Measurements from ENCODE around the gene PLA2G6. TPM values are rescaled to one million over a fixed set of nuclear protein-coding genes. Genes with fewer than 3 reads are reported as not detected.
A peak's percentile ranks its signal among the peaks of the same experiment; 100 is the strongest.

Gene PLA2G6
- total and polyA plus RNA-seq, 2 of the 13 experiments (the other 11 are each of a cell fraction or from before 2014, with no cell fraction given), result 4.8 to 11.5 TPM

DNA sequence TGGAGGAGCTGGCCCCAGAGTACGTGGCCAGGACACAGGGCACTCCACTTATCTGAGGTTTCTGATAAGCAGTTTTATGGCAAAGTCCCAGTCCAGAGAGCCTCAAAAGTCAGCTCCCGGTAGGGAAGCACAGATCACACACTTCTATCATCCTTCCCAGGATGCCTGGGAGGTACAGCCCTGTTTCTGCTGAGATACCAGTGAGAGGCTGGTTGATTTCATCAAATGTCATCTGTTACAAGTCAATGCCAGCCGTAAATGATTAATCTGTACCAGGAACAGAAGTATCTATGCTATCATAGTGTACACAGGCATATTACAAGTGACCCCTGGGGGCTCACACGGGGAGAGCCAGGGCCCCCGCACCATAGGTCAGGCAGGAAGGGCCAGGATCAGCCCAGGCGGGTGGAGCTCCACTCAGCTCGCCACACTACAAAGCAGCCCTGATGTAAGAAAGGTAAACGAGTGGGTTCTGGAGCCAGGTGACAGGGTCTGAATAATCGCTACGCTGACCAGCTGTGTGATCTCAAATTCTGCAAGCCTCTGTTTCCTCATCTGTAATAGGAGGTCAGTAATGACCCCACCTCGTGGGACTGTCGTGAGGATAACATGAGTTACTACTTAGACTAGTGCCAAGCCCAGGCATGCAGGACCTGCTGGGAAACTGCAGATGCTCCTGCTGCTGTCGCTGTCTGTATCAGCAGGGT, 17.6 kb downstream of the PLA2G6 start (continued):
- no peak for TF ChIP-seq HOMEZ (CRISPR knock-in tag; IDR thresholded peaks at IDR 0.05; ENCODE audit: low read depth)
- TF ChIP-seq ARNTL (CRISPR knock-in tag; IDR thresholded peaks at IDR 0.05), result peak; percentile 43; the same call in 1 of the 2 replicates
- TF ChIP-seq GABPA (IDR thresholded peaks at IDR 0.05; ENCODE audit: low read depth, low read length), result no peak
- no peak for TF ChIP-seq GABPA (CRISPR knock-in tag; IDR thresholded peaks at IDR 0.05; ENCODE audit: low read depth)
- no peak for TF ChIP-seq PAF1 (CRISPR knock-in tag; IDR thresholded peaks at IDR 0.05)
- TF ChIP-seq SRSF9 (IDR thresholded peaks at IDR 0.05; ENCODE audit: borderline replicate concordance, insufficient read depth, low read depth, low read length, poor library complexity, severe bottlenecking), result no peak
- 0 out of 2 replicates have a peak, but pooled peaks have one; percentile 44 for TF ChIP-seq ZNF746 (CRISPR knock-in tag; IDR thresholded peaks at IDR 0.05)
- no peak for TF ChIP-seq ZNF367 (CRISPR knock-in tag; IDR thresholded peaks at IDR 0.05; ENCODE audit: borderline replicate concordance)
- peak; percentile 42; the same call in 1 of the 2 replicates for TF ChIP-seq ARID5B (CRISPR knock-in tag; IDR thresholded peaks at IDR 0.05)
- TF ChIP-seq FOXA3 (CRISPR knock-in tag; IDR thresholded peaks at IDR 0.05), result peak; percentile 72
- no peak for TF ChIP-seq RBM22 (optimal IDR thresholded peaks at IDR 0.05; ENCODE audit: low read length)
- TF ChIP-seq ZNF281 (CRISPR knock-in tag; IDR thresholded peaks at IDR 0.05; ENCODE audit: borderline replicate concordance), result peak; percentile 8; the same call in 1 of the 2 replicates
- TF ChIP-seq HCFC1 (IDR thresholded peaks at IDR 0.05; ENCODE audit: low read depth, low read length), result no peak
- no peak for TF ChIP-seq KMT2B (CRISPR knock-in tag; IDR thresholded peaks at IDR 0.05)
- TF ChIP-seq, protein P1, sequence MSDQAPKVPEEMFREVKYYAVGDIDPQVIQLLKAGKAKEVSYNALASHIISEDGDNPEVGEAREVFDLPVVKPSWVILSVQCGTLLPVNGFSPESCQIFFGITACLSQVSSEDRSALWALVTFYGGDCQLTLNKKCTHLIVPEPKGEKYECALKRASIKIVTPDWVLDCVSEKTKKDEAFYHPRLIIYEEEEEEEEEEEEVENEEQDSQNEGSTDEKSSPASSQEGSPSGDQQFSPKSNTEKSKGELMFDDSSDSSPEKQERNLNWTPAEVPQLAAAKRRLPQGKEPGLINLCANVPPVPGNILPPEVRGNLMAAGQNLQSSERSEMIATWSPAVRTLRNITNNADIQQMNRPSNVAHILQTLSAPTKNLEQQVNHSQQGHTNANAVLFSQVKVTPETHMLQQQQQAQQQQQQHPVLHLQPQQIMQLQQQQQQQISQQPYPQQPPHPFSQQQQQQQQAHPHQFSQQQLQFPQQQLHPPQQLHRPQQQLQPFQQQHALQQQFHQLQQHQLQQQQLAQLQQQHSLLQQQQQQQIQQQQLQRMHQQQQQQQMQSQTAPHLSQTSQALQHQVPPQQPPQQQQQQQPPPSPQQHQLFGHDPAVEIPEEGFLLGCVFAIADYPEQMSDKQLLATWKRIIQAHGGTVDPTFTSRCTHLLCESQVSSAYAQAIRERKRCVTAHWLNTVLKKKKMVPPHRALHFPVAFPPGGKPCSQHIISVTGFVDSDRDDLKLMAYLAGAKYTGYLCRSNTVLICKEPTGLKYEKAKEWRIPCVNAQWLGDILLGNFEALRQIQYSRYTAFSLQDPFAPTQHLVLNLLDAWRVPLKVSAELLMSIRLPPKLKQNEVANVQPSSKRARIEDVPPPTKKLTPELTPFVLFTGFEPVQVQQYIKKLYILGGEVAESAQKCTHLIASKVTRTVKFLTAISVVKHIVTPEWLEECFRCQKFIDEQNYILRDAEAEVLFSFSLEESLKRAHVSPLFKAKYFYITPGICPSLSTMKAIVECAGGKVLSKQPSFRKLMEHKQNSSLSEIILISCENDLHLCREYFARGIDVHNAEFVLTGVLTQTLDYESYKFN (CRISPR knock-in tag; conservative IDR thresholded peaks at IDR 0.05), result peak; percentile 79
- peak; percentile 74 for TF ChIP-seq FOSL2 (CRISPR knock-in tag; IDR thresholded peaks at IDR 0.05)
- no peak for TF ChIP-seq ZNF441 (CRISPR knock-in tag; IDR thresholded peaks at IDR 0.05; ENCODE audit: borderline replicate concordance)
- TF ChIP-seq ONECUT2 (CRISPR knock-in tag; IDR thresholded peaks at IDR 0.05), result no peak
